HepG2 (cell line): ENCODE results near the gene COG5. TPM values are rescaled to one million over a fixed set of nuclear protein-coding genes. Genes with fewer than 3 reads are reported as not detected.

ENCODE experiments used
- ATAC-seq: fragments of 200-7000 bp; cut with Tn5 transposase; 3 replicates; pipeline ENCODE4 v1.9.1; 2020; ENCODE audit warnings: mild to moderate bottlenecking, moderate library complexity
- BruUV-seq: library from RNA; stranded (reverse); fragments of 400-500 nt; replicated peaks from 2 replicates; lab custom pipeline; 2021; lab: Mats Ljungman, UMichigan
- CTCF ChIA-PET: fragments of 300-600 bp; formaldehyde crosslinking; extraction: SDS; loops from one replicate; lab custom pipeline; 2021; ENCODE audit warnings: low total read pairs, inconsistent platforms, low intra/inter-chr PET ratio; lab: Yijun Ruan, JAX
- POLR2A ChIA-PET: fragments of 350-600 bp; sonication (Branson Sonifier 250); formaldehyde crosslinking; loops from one replicate; lab custom pipeline; 2020; ENCODE audit warnings: antibody characterized with exemption, inconsistent platforms; lab: Yijun Ruan, JAX
- DNase-seq: peaks from one replicate; pipeline ENCODE4 v3.0.0-alpha.2; 2015; ENCODE audit warnings: low spot score
- FAIRE-seq: peaks from 3 replicates; lab custom pipeline; 2011; peaks lifted over from hg19 to GRCh38; lab: Jason Lieb, UNC
- H2AFZ ChIP-seq: one replicate; pipeline ENCODE4 v1.6.1; 2011; ENCODE audit warnings: low read length, inconsistent platforms
- H3K27ac ChIP-seq: fragments of 300-600 bp; 3 replicates; pipeline ENCODE4 v1.8.0; 2011; ENCODE audit warnings: mixed run types, mild to moderate bottlenecking, mixed read lengths, low read length, inconsistent platforms; ENCODE audit not compliant: insufficient read depth; ENCODE audit errors: extremely low read length
- H3K27me3 ChIP-seq, 2 experiments: fragments of 200-600 bp in 1 of 2; 2 replicates in 1 of 2; 3 replicates in 1 of 2; pipeline versions ENCODE4 v1.6.0 to v1.8.0; 2011; ENCODE audit warnings: low read length in 2 of 2, mild to moderate bottlenecking in 2 of 2, moderate library complexity in 2 of 2, inconsistent platforms in 1 of 2; ENCODE audit not compliant: insufficient read depth in 2 of 2, control insufficient read depth in 1 of 2
- H3K36me3 ChIP-seq, 2 experiments: fragments of 200-600 bp in 1 of 2; replicated peaks in 1 of 2; 2 replicates in 1 of 2; 3 replicates in 1 of 2; pipeline versions ENCODE4 v1.5.1 to v1.8.0; 2011; ENCODE audit warnings: low read length in 2 of 2, inconsistent platforms in 1 of 2; ENCODE audit not compliant: insufficient read depth in 2 of 2, control insufficient read depth in 1 of 2
- H3K4me1 ChIP-seq: 2 replicates; pipeline ENCODE4 v1.5.1; 2012; ENCODE audit warnings: low read length, inconsistent platforms; ENCODE audit not compliant: insufficient read depth
- H3K4me2 ChIP-seq: 2 replicates; pipeline ENCODE4 v1.6.0; 2011; ENCODE audit warnings: low read depth, low read length, inconsistent platforms
- H3K4me3 ChIP-seq, 3 experiments: fragments of 200-600 bp in 1 of 3; sonication (generic), shearing (Covaris generic) in 1 of 3; replicated peaks in 1 of 3; 2 replicates each; pipeline ENCODE4 v1.5.1; 2011 to 2016; ENCODE audit warnings: low read length in 3 of 3, inconsistent platforms in 2 of 3, low read depth in 2 of 3, mild to moderate bottlenecking in 2 of 3, control low read depth in 1 of 3, mixed read lengths in 1 of 3; ENCODE audit not compliant: insufficient read depth in 1 of 3
- H3K79me2 ChIP-seq: one replicate; pipeline ENCODE4 v1.6.1; 2011; ENCODE audit warnings: low read length, inconsistent platforms; ENCODE audit not compliant: insufficient read depth
- H3K9ac ChIP-seq: 2 replicates; pipeline ENCODE4 v1.6.0; 2011; ENCODE audit warnings: mild to moderate bottlenecking, low read depth, low read length, inconsistent platforms; ENCODE audit not compliant: insufficient read depth
- H3K9me3 ChIP-seq: 2 replicates; pipeline ENCODE4 v1.5.1; 2012; ENCODE audit warnings: mild to moderate bottlenecking, low read length
- H4K20me1 ChIP-seq: 2 replicates; pipeline ENCODE4 v1.6.0; 2011; ENCODE audit warnings: inconsistent platforms, mild to moderate bottlenecking, low read length, moderate library complexity; ENCODE audit not compliant: insufficient read depth
- DDIT3 ChIP-seq: sonication (generic); formaldehyde crosslinking; IDR thresholded peaks from 2 replicates; pipeline ENCODE4 v1.4.0; 2020; ENCODE audit warnings: mild to moderate bottlenecking, missing genetic modification reagents
- HNRNPK ChIP-seq: fragments of 200-400 bp; formaldehyde crosslinking; IDR thresholded peaks from 2 replicates; pipeline ENCODE4 v1.6.1; 2018; ENCODE audit warnings: low read length, low read depth, moderate library complexity, mild to moderate bottlenecking; ENCODE audit not compliant: poor library complexity, severe bottlenecking
- NCOA2 ChIP-seq: sonication (generic); formaldehyde crosslinking; IDR thresholded peaks from 2 replicates; pipeline ENCODE4 v1.8.0; 2022; ENCODE audit warnings: inconsistent platforms
- RBM22 ChIP-seq: fragments of 200-400 bp; formaldehyde crosslinking; optimal IDR thresholded peaks from 2 replicates; pipeline ENCODE3; 2017; ENCODE audit warnings: mild to moderate bottlenecking, low read length, moderate library complexity
- RFX5 ChIP-seq: IDR thresholded peaks from 2 replicates; pipeline ENCODE4 v1.6.1; 2011; ENCODE audit warnings: low read depth, low read length, improper control_type of control experiment
- STAT5B ChIP-seq: sonication (generic); formaldehyde crosslinking; IDR thresholded peaks from 2 replicates; pipeline ENCODE4 v1.4.0; 2020; ENCODE audit warnings: missing genetic modification reagents
- TGIF2 ChIP-seq: IDR thresholded peaks from 2 replicates; pipeline ENCODE4 v1.6.1; 2016; ENCODE audit warnings: control low read depth, missing compliant biosample characterization
- TRIM24 ChIP-seq: sonication (generic); formaldehyde crosslinking; IDR thresholded peaks from 2 replicates; pipeline ENCODE4 v1.8.0; 2022; ENCODE audit warnings: mild to moderate bottlenecking, missing genetic modification reagents
- ZNF383 ChIP-seq: sonication (generic); formaldehyde crosslinking; IDR thresholded peaks from 2 replicates; pipeline ENCODE4 v1.4.0; 2020; ENCODE audit warnings: missing genetic modification reagents, mild to moderate bottlenecking, borderline replicate concordance
- ZNF547 ChIP-seq: sonication (generic); formaldehyde crosslinking; IDR thresholded peaks from 2 replicates; pipeline ENCODE4 v1.5.1; 2020; ENCODE audit warnings: mild to moderate bottlenecking, missing genetic modification reagents
- ZNF639 ChIP-seq: conservative IDR thresholded peaks from 2 replicates; pipeline ENCODE4 v1.6.1; 2018; ENCODE audit warnings: missing genetic modification reagents
- ZNF777 ChIP-seq: sonication (generic); formaldehyde crosslinking; IDR thresholded peaks from 2 replicates; pipeline ENCODE4 v1.4.0; 2020; ENCODE audit warnings: missing genetic modification reagents
- ZNF800 ChIP-seq: sonication (generic); formaldehyde crosslinking; IDR thresholded peaks from 2 replicates; pipeline ENCODE4 v1.4.0; 2020; ENCODE audit warnings: missing genetic modification reagents
- WGBS: methylation state at CpG from one replicate; pipeline ENCODE4 v1.1.6; 2017; ENCODE audit warnings: low lambda C conversion rate; 5-methylcytosine and 5-hydroxymethylcytosine counted together
- in situ Hi-C: cut with HindIII; loops from 2 replicates; pipeline ENCODE4 v1.10.0; 2017; ENCODE audit warnings: low pct_unique_long_range_greater_than_20kb; ENCODE audit not compliant: extremely low pct_ligation_motif_present
- intact Hi-C: fragments of 100-400 bp; cut with micrococcal nuclease; formaldehyde crosslinking; loops from one replicate; pipeline ENCODE4 v1.10.0; 2022; ENCODE audit not compliant: unreplicated experiment
- polyA plus RNA-seq, 8 experiments: library from polyadenylated mRNA; depleted of rRNA in 3 of 8; stranded (reverse) in 7 of 8; unstranded in 1 of 8; fragments of >200 nt; fragmentation: Illumina TruSeq in 4 of 8; extraction: Trizol in 4 of 8; gene quantifications; 2 replicates each; pipeline versions ENCODE4 v1.2.1 to v1.2.3, GENCODE V29; 2011 to 2016; ENCODE audit warnings: low read depth in 4 of 8, missing spikeins in 1 of 8, mixed read lengths in 1 of 8; ENCODE audit not compliant: insufficient read depth in 1 of 8
- total RNA-seq, 5 experiments: library from RNA; depleted of rRNA; stranded (reverse); fragments of >200 nt; fragmentation: Illumina TruSeq; extraction: Trizol; gene quantifications; 2 replicates each; pipeline ENCODE4 v1.2.3, GENCODE V29; 2016; ENCODE audit warnings: low read depth in 1 of 5
- TF ChIP-seq, protein P1 (sequence below), 2 experiments: fragments of 450-650 bp in 1 of 2; sonication (generic) in 1 of 2; formaldehyde crosslinking; IDR thresholded peaks; 2 replicates each; pipeline versions ENCODE4 v1.5.0 to v1.8.0; 2020 to 2022; ENCODE audit warnings: mild to moderate bottlenecking in 1 of 2, missing genetic modification reagents in 1 of 2

Gene COG5
- total and polyA plus RNA-seq, 2 of the 13 experiments (the other 11 are each of a cell fraction or from before 2014, with no cell fraction given), result 20.4 to 31.3 TPM

DNA sequence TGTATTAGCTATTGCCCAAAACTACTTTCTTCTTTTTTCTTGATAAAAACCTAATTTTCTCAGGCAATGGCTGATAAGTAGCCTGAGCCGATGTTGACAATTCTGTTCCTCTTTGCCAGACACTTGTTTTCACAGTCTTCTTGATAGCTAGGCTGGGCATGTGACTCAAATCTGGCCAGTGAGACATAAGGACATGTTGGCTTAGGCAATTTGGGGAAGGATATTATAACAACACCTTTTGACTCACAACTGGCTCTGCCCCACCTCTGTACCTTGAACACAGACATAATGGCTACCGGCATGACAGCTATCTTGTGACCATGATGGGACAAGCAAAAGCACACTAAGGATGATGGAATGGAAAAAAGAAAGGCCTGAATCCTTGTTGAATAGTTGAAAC, 166.7 kb downstream of the COG5 start (continued):
- no peak for TF ChIP-seq STAT5B (CRISPR knock-in tag)

GRCh38 chr7:107396081-107396480, 167.6 kb downstream of the COG5 start:
- intact Hi-C loops (no loop called here), in situ Hi-C loops (no loop called here)
- Histone ChIP-seq H3K4me2 (no peak overlapping the region), H3K9me3 (no peaks in the 10 kb centered on the region), H3K4me3 (no peak overlapping the region), H4K20me1 (no peaks in the 10 kb centered on the region), H3K4me1 (peaks cover 9% of the 10 kb centered on the region), H3K9ac (no peak overlapping the region), H2AFZ (no peak overlapping the region), H3K27ac (no peak overlapping the region), H3K27me3 (no peaks in the 10 kb centered on the region), H3K36me3 (no peaks in the 10 kb centered on the region), H3K79me2 (no peaks in the 10 kb centered on the region)
- DNase-seq (no peak), ATAC-seq (no peak), FAIRE-seq (no peak)
- 97% methylated on average over 1 of the region's 1 CpG for WGBS
- no TSS peak for BruUV-seq
- POLR2A ChIA-PET, result no interaction called here
- CTCF ChIA-PET, result no interaction called here
- no peak for TF ChIP-seq DDIT3 (CRISPR knock-in tag)
- TF ChIP-seq RBM22, result no peak
- no peak for TF ChIP-seq ZNF777
- no peak for TF ChIP-seq RFX5
- no peak for TF ChIP-seq ZNF383 (CRISPR knock-in tag)
- TF ChIP-seq, protein P1, sequence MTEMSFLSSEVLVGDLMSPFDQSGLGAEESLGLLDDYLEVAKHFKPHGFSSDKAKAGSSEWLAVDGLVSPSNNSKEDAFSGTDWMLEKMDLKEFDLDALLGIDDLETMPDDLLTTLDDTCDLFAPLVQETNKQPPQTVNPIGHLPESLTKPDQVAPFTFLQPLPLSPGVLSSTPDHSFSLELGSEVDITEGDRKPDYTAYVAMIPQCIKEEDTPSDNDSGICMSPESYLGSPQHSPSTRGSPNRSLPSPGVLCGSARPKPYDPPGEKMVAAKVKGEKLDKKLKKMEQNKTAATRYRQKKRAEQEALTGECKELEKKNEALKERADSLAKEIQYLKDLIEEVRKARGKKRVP (CRISPR knock-in tag; IDR thresholded peaks at IDR 0.05), result no peak
- TF ChIP-seq ZNF639 (CRISPR knock-in tag), result no peak
- TF ChIP-seq TRIM24 (CRISPR knock-in tag), result no peak
- TF ChIP-seq HNRNPK, result no peak
- TF ChIP-seq TGIF2, result no peak
- TF ChIP-seq NCOA2 (CRISPR knock-in tag), result no peak
- TF ChIP-seq ZNF800 (CRISPR knock-in tag), result no peak
- no peak for TF ChIP-seq ZNF547 (CRISPR knock-in tag)
